K562 (cell line): Measurements from ENCODE around the gene MYO5C. TPM values are rescaled to one million over a fixed set of nuclear protein-coding genes. Genes with fewer than 3 reads are reported as not detected.

Source experiments
- ATAC-seq: fragments of 200-7000 bp; cut with Tn5 transposase; 3 replicates; pipeline ENCODE4 v1.9.1; 2020; ENCODE audit warnings: moderate library complexity
- BruUV-seq: library from RNA; stranded (reverse); fragments of 400-500 nt; replicated peaks from 2 replicates; lab custom pipeline; 2021; lab: Mats Ljungman, UMichigan
- CTCF ChIA-PET: fragments of 300-600 bp; formaldehyde crosslinking; extraction: SDS; loops from one replicate; lab custom pipeline; 2021; ENCODE audit warnings: low intra/inter-chr PET ratio; lab: Yijun Ruan, JAX
- POLR2A ChIA-PET: fragments of 300-600, 350-650 bp; sonication (Branson Sonifier 250); formaldehyde crosslinking; extraction: SDS; loops from one replicate; lab custom pipeline; 2021; ENCODE audit warnings: antibody characterized with exemption, inconsistent platforms; lab: Yijun Ruan, JAX
- DNase-seq, 4 experiments: peaks; one replicate each; pipeline versions ENCODE4 v3.0.0 to v3.0.0-alpha.2; 2011 to 2018; ENCODE audit warnings: low spot score in 3 of 4, mixed read lengths in 3 of 4; ENCODE audit errors: extremely low read depth in 1 of 4
- FAIRE-seq: peaks from 2 replicates; lab custom pipeline; 2011; peaks lifted over from hg19 to GRCh38; lab: Jason Lieb, UNC
- H2AFZ ChIP-seq: 2 replicates; pipeline ENCODE4 v1.6.0; 2011; ENCODE audit warnings: low read depth, low read length, control low read depth, inconsistent platforms
- H3K27ac ChIP-seq: fragments of 200-600 bp; 3 replicates; pipeline ENCODE4 v1.8.0; 2011; ENCODE audit warnings: low read depth, mild to moderate bottlenecking, control low read depth, inconsistent platforms, low read length, moderate library complexity, mixed read lengths; ENCODE audit errors: extremely low read depth
- H3K27me3 ChIP-seq, 2 experiments: fragments of 300-600 bp in 1 of 2; 2 replicates in 1 of 2; 3 replicates in 1 of 2; pipeline versions ENCODE4 v1.6.0 to v1.8.0; 2011; ENCODE audit warnings: inconsistent platforms in 2 of 2, low read length in 2 of 2, mild to moderate bottlenecking in 1 of 2, mixed read lengths in 1 of 2, moderate library complexity in 1 of 2; ENCODE audit not compliant: control insufficient read depth in 2 of 2, insufficient read depth in 2 of 2
- H3K36me3 ChIP-seq: fragments of 300-600 bp; 3 replicates; pipeline ENCODE4 v1.8.0; 2011; ENCODE audit warnings: mild to moderate bottlenecking, low read length, inconsistent platforms; ENCODE audit not compliant: control insufficient read depth, insufficient read depth
- H3K4me1 ChIP-seq, 2 experiments: fragments of 200-600 bp in 1 of 2; replicated peaks in 1 of 2; 2 replicates in 1 of 2; 3 replicates in 1 of 2; pipeline versions ENCODE4 v1.5.1 to v1.8.0; 2011; ENCODE audit warnings: inconsistent platforms in 2 of 2, low read length in 2 of 2, mild to moderate bottlenecking in 1 of 2, mixed read lengths in 1 of 2, moderate library complexity in 1 of 2; ENCODE audit not compliant: control insufficient read depth in 2 of 2, insufficient read depth in 2 of 2
- H3K4me2 ChIP-seq: 2 replicates; pipeline ENCODE4 v1.6.1; 2011; ENCODE audit warnings: low read length, control low read depth, inconsistent platforms, mixed read lengths; ENCODE audit not compliant: insufficient read depth
- H3K4me3 ChIP-seq: fragments of 200-600 bp; sonication (generic), shearing (Covaris generic); 2 replicates; pipeline ENCODE4 v1.5.1; 2016; ENCODE audit warnings: control low read depth, inconsistent platforms
- H3K79me2 ChIP-seq: fragments of 200-600 bp; 3 replicates; pipeline ENCODE4 v1.8.0; 2011; ENCODE audit warnings: low read length, inconsistent platforms; ENCODE audit not compliant: control insufficient read depth, insufficient read depth
- H3K9ac ChIP-seq, 2 experiments: 2 replicates each; pipeline versions ENCODE4 v1.6.0 to v1.6.1; 2011; ENCODE audit warnings: low read depth in 2 of 2, low read length in 2 of 2, control low read depth in 1 of 2, inconsistent platforms in 1 of 2, mild to moderate bottlenecking in 1 of 2, mixed read lengths in 1 of 2; ENCODE audit not compliant: insufficient read depth in 1 of 2
- H3K9me1 ChIP-seq: one replicate; pipeline ENCODE4 v1.6.0; 2011; ENCODE audit warnings: inconsistent platforms, mild to moderate bottlenecking, low read length, moderate library complexity; ENCODE audit not compliant: control insufficient read depth, insufficient read depth
- H3K9me3 ChIP-seq: replicated peaks from 2 replicates; pipeline ENCODE4 v1.5.1; 2011; ENCODE audit warnings: low read depth, low read length, inconsistent platforms; ENCODE audit not compliant: control insufficient read depth, insufficient read depth
- H4K20me1 ChIP-seq: replicated peaks from 2 replicates; pipeline ENCODE4 v1.6.1; 2011; ENCODE audit warnings: low read length, inconsistent platforms, mixed read lengths; ENCODE audit not compliant: control insufficient read depth, insufficient read depth
- MYC ChIP-seq, 2 experiments: fragments of 250-450 bp in 1 of 2; sonication (Bioruptor Pico) in 1 of 2; IDR thresholded peaks; 2 replicates each; pipeline versions ENCODE4 v1.5.1 to v1.6.1; 2012 to 2021; ENCODE audit warnings: low read depth in 2 of 2, borderline replicate concordance in 1 of 2, improper control_type of control experiment in 1 of 2, low read length in 1 of 2, mild to moderate bottlenecking in 1 of 2, moderate library complexity in 1 of 2
- NCOA4 ChIP-seq: fragments of 450-650 bp; IDR thresholded peaks from 2 replicates; pipeline ENCODE4 v1.6.1; 2018; ENCODE audit warnings: mild to moderate bottlenecking; ENCODE audit not compliant: partially characterized antibody
- NR1H2 ChIP-seq: sonication (generic); formaldehyde crosslinking; IDR thresholded peaks from 2 replicates; pipeline ENCODE4 v1.4.0; 2020; ENCODE audit warnings: mild to moderate bottlenecking, missing genetic modification reagents
- SIX5 ChIP-seq, 2 experiments: IDR thresholded peaks; 2 replicates each; pipeline ENCODE4 v1.6.1; 2011; ENCODE audit warnings: low read length in 2 of 2, borderline replicate concordance in 1 of 2, low read depth in 1 of 2, mild to moderate bottlenecking in 1 of 2, moderate library complexity in 1 of 2; ENCODE audit not compliant: insufficient read depth in 1 of 2
- ZNF184 ChIP-seq: sonication (generic); formaldehyde crosslinking; IDR thresholded peaks from 2 replicates; pipeline ENCODE4 v1.5.0; 2020; ENCODE audit warnings: missing genetic modification reagents
- ZNF589 ChIP-seq: fragments of 200-800 bp; sonication (Bioruptor generic); IDR thresholded peaks from 2 replicates; pipeline ENCODE4 v1.6.1; 2016; ENCODE audit warnings: low read depth, missing genetic modification characterization, missing compliant biosample characterization
- ZNF76 ChIP-seq: fragments of 250-450 bp; sonication (Bioruptor Pico); IDR thresholded peaks from 2 replicates; pipeline ENCODE4 v1.4.0; 2020; ENCODE audit warnings: mild to moderate bottlenecking, moderate library complexity, borderline replicate concordance
- WGBS: fragments of 100-300 bp; shearing (Covaris generic); methylation state at CpG from one replicate; pipeline ENCODE4 v1.1.6; 2016; ENCODE audit warnings: low coverage, mixed read lengths; ENCODE audit not compliant: insufficient coverage; ENCODE audit errors: missing lambda C conversion rate; 5-methylcytosine and 5-hydroxymethylcytosine counted together
- in situ Hi-C: fragments of 300-500 bp; cut with MboI; formaldehyde crosslinking; loops from 4 replicates; pipeline ENCODE4 v1.15.0; 2018; ENCODE audit warnings: inconsistent platforms, mixed read lengths
- intact Hi-C: fragments of 100-400 bp; cut with micrococcal nuclease; formaldehyde crosslinking; loops from 2 replicates; pipeline ENCODE4 v1.14.2; 2022
- polyA plus RNA-seq, 8 experiments: library from polyadenylated mRNA; depleted of rRNA in 4 of 8; stranded (reverse) in 5 of 8; unstranded in 3 of 8; fragments of >200 nt; fragmentation: Nextera tagmentation in 2 of 8; fragmentation: Illumina TruSeq in 1 of 8; extraction: Ambion mirVana in 2 of 8; extraction: Trizol in 1 of 8; gene quantifications; 2 replicates each; pipeline versions ENCODE4 v1.2.1 to v1.2.3, GENCODE V29; 2011 to 2014; ENCODE audit warnings: inconsistent platforms in 1 of 8, missing spikeins in 1 of 8
- total RNA-seq, 7 experiments: library from RNA; depleted of rRNA in 6 of 7; stranded (reverse); fragments of >200 nt in 6 of 7; fragmentation: Illumina TruSeq in 2 of 7; extraction: Trizol in 2 of 7; gene quantifications; 2 replicates each; pipeline versions ENCODE4 v1.2.1 to v1.2.3, GENCODE V29; 2011 to 2021; ENCODE audit warnings: low replicate concordance in 1 of 7
- TF ChIP-seq, protein P1 (sequence below): fragments of 250-450 bp; sonication (Bioruptor Pico); IDR thresholded peaks from 2 replicates; pipeline ENCODE4 v1.9.0; 2021; ENCODE audit warnings: mild to moderate bottlenecking, inconsistent platforms

MYO5C gene
- total and polyA plus RNA-seq, 9 of the 15 experiments (the other 6 are each of a cell fraction or from before 2014, with no cell fraction given): 0.01 to 0.24 TPM; not detected in 7

DNA sequence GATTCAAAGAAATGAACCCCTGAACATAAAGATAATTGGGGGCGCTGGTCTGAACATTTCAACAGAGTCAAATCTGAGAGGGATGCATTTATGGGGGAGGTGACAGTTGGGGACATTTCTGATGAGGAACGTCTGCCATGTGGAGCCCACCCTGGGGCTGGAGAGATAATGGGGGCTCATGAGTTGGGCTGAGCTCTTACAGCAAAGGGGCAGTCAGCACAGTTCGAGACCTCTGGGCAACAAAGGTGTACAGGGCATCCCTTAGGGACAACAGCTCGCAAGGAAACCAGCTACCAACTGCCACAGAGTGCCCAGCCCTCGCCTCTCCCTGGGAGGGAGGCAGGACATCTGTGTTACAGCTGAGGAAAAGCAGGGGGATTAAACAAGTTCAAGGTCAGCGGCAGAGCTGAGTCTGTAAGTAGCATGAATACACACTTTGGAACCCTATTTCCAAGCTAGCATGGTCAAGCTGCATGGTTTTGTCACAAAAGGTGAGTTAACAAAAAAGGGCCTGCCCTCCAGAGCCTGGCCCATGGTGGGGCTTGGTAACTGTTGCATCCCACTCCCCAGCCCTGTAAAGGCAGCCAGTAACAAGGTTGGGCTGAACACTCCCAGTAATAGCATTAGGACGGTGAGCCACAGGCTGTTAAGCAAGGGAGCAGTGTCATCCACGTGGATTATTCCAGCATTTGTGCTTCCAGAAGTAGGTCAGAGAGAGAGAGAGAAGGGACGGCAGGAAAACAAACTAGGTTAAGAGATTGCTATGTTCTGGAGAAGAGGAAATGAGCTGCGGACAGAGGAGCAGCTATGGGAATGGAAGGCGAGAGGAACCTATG, 108.7 kb downstream of the MYO5C start:
- Histone ChIP-seq H3K9me3 (no peaks in the 10 kb centered on the region), H2AFZ (no peak overlapping the region), H3K4me1 (no peaks in the 10 kb centered on the region; a peak in 1 of 5 replicates), H3K9me1 (no peaks in the 10 kb centered on the region), H3K4me2 (no peak overlapping the region), H3K9ac (no peak overlapping the region), H3K4me3 (no peak overlapping the region), H3K79me2 (no peaks in the 10 kb centered on the region), H3K27me3 (peaks cover 25 to 40% of the 10 kb centered on the region in 2 experiments), H3K36me3 (no peaks in the 10 kb centered on the region), H3K27ac (no peak overlapping the region), H4K20me1 (no peaks in the 10 kb centered on the region)
- intact Hi-C loops (no loop called here), in situ Hi-C loops (no loop called here)
- no TSS peak for BruUV-seq
- ChIA-PET POLR2A (interaction anchor here (0.6 to 1.4 kb wide), 4 partner anchors 10 to 500 kb away, joined by 3 to 5 read pairs (median 4); no protein-coding TSS in a partner anchor), CTCF (no interaction called here)
- DNase-seq: no peak
- 6% methylated on average over 11 of the region's 11 CpGs for WGBS
- TF ChIP-seq SIX5 (IDR thresholded peaks at IDR 0.05; ENCODE audit: borderline replicate concordance in 1 of 2, insufficient read depth in 1 of 2, low read depth in 1 of 2, low read length in 2 of 2): no peak
- TF ChIP-seq ZNF184: 0 out of 2 replicates have a peak, but pooled peaks have one; percentile 16
- ATAC-seq: no peak
- no peak for FAIRE-seq

DNA sequence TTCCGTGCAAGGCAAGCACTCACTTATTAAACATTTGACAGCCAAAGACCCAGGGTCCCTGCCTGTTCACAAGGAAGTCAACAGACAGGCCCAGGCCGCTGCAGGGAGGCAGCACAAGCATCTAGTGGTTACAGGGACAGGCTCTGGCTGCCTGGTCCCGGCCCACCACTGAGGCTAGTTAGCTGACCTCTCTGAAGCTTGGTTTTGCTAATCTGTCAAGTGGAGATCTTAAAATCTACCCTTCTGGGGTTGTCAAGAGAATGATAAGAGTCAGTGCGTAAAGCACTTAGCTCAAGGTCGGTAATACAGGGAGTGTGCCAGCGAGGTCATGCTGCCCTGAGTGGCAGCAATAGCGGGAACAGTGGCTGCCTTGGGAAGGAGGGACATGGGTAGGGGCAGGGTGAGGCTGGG, 110.4 kb downstream of the MYO5C start:
- no peak overlapping the region for H3K27ac ChIP-seq
- H3K27me3 ChIP-seq: peaks cover 23 to 44% of the 10 kb centered on the region in 2 experiments
- H3K4me2 ChIP-seq: no peak overlapping the region
- no peaks in the 10 kb centered on the region for H3K79me2 ChIP-seq
- no peaks in the 10 kb centered on the region for H3K9me1 ChIP-seq
- no peak overlapping the region for H2AFZ ChIP-seq
- DNase-seq (no peak), ATAC-seq (no peak), FAIRE-seq (no peak)
- 8% methylated on average over 7 of the region's 7 CpGs for WGBS
- no peak overlapping the region for H3K4me3 ChIP-seq
- BruUV-seq: no TSS peak
- CTCF ChIA-PET: no interaction called here
- POLR2A ChIA-PET: interaction anchor here (1.1 to 3.3 kb wide), 2 partner anchors 8 to 12 kb away, joined by 4 to 10 read pairs; no protein-coding TSS in a partner anchor
- in situ Hi-C loops: no loop called here
- no peaks in the 10 kb centered on the region for H3K9me3 ChIP-seq
- H3K36me3 ChIP-seq: no peaks in the 10 kb centered on the region
- intact Hi-C loops: no loop called here
- peaks cover 0 to 4% of the 10 kb centered on the region in 2 experiments; a peak in 2 of 5 replicates for H3K4me1 ChIP-seq
- H4K20me1 ChIP-seq: 0 out of 2 replicates have a peak, but pooled peaks cover 5% of the 10 kb centered on the region
- no peak overlapping the region for H3K9ac ChIP-seq
- TF ChIP-seq MYC (IDR thresholded peaks at IDR 0.05; ENCODE audit: low read depth, low read length): no peak
- TF ChIP-seq MYC (CRISPR knock-in tag; IDR thresholded peaks at IDR 0.05; ENCODE audit: borderline replicate concordance, low read depth): no peak
- TF ChIP-seq ZNF589: no peak
- TF ChIP-seq NCOA4: no peak
- TF ChIP-seq NR1H2 (CRISPR knock-in tag): no peak
- TF ChIP-seq, protein P1, sequence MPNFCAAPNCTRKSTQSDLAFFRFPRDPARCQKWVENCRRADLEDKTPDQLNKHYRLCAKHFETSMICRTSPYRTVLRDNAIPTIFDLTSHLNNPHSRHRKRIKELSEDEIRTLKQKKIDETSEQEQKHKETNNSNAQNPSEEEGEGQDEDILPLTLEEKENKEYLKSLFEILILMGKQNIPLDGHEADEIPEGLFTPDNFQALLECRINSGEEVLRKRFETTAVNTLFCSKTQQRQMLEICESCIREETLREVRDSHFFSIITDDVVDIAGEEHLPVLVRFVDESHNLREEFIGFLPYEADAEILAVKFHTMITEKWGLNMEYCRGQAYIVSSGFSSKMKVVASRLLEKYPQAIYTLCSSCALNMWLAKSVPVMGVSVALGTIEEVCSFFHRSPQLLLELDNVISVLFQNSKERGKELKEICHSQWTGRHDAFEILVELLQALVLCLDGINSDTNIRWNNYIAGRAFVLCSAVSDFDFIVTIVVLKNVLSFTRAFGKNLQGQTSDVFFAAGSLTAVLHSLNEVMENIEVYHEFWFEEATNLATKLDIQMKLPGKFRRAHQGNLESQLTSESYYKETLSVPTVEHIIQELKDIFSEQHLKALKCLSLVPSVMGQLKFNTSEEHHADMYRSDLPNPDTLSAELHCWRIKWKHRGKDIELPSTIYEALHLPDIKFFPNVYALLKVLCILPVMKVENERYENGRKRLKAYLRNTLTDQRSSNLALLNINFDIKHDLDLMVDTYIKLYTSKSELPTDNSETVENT: no peak
- no peak for TF ChIP-seq ZNF76
